Activated CD4-positive, alpha-beta T cell treated with anti-CD3 and anti-CD28 coated beads for 36 hours (primary cell): ENCODE results near the gene FOXF2. TPM values are rescaled to one million over a fixed set of nuclear protein-coding genes. Genes with fewer than 3 reads are reported as not detected.

Source experiments
- ATAC-seq: fragments of 200-7000 bp; cut with Tn5 transposase; one replicate; pipeline ENCODE4 v1.10.0; 2021; ENCODE audit warnings: mild to moderate bottlenecking, moderate library complexity
- CTCF ChIA-PET: fragments of 350-600 bp; sonication (Branson Sonifier 250); formaldehyde crosslinking; loops from one replicate; lab custom pipeline; 2021; ENCODE audit warnings: antibody characterized with exemption; lab: Charles Lee
- POLR2A ChIA-PET: fragments of 350-600 bp; sonication (Branson Sonifier 250); formaldehyde crosslinking; loops from one replicate; lab custom pipeline; 2021; ENCODE audit warnings: antibody characterized with exemption, inconsistent platforms; lab: Charles Lee
- DNase-seq: peaks from one replicate; pipeline ENCODE4 v3.0.0-alpha.2; 2020
- H3K27ac Mint-ChIP-seq: one replicate; pipeline ENCODE4 v1.8.0; 2021; ENCODE audit warnings: mixed read lengths
- H3K27me3 Mint-ChIP-seq: one replicate; pipeline ENCODE4 v1.8.0; 2021; ENCODE audit warnings: mixed read lengths
- H3K36me3 Mint-ChIP-seq: one replicate; pipeline ENCODE4 v1.8.0; 2021; ENCODE audit warnings: low read depth, mixed read lengths
- H3K4me1 Mint-ChIP-seq: one replicate; pipeline ENCODE4 v1.8.0; 2021; ENCODE audit warnings: mixed read lengths
- H3K4me3 Mint-ChIP-seq: one replicate; pipeline ENCODE4 v1.8.0; 2021; ENCODE audit warnings: mild to moderate bottlenecking, moderate library complexity, mixed read lengths
- H3K9me3 Mint-ChIP-seq: one replicate; pipeline ENCODE4 v1.8.0; 2021; ENCODE audit warnings: low read depth, mixed read lengths
- intact Hi-C, 2 experiments: fragments of 100-400 bp; cut with DNase I in 1 of 2; cut with micrococcal nuclease in 1 of 2; formaldehyde crosslinking; loops; one replicate each; pipeline versions ENCODE4 v1.14.2 to v1.15.1; 2022 to 2024; cut with DNase I, micrococcal nuclease
- total RNA-seq, 2 experiments: library from RNA; stranded (reverse); gene quantifications; one replicate each; pipeline ENCODE4 v1.2.3, GENCODE V29; 2021

The FOXF2 gene
- total RNA-seq, 2 experiments from 2014 or later: not detected

DNA sequence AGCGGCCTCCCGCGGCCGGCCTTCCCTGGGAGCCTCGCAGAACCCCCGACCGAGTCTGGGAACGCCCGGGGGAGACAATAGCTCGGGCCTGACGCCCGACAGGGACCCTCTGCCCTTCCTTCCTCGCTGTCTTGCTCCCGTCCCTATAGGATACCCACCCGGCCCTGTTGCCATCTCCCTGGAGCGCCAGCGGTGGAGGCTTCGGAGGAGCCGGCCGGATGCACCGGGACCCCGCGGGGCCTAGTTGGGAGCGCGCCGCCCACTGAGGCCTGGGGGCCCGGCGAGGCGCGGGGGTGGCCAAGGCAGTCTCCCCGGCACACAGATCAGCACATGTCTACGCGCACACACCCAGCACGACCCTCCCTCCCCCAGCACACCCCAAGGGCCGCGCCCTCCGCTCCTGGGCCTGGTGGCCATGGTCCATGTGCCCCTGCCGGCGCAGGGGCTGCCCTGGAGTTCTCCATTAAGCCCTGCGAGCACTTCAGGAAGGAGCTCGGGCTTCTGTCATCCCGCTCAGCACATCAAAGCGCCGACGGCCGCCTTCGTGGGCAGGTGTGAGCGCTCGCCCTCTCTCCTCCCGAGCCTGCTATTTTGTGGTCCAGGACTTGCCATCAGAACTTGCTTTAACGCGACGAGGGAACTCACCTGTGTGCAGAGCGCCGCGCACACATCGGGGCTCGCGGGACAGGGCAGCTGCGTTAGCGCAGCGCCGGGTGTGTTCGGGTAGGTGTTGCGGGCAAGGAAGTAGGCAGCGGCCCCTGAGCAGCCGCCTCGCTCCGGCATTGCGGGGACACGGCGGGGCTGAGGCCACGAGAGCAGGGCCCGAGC is 3.7 kb downstream of the FOXF2 start:
- ATAC-seq (no peak), DNase-seq (no peak)
- H3K36me3 Mint-ChIP-seq: no peaks in the 10 kb centered on the region
- CTCF ChIA-PET: interaction anchor here (0.7 to 1.0 kb wide), 2 partner anchors 131 to 800 kb away, joined by 3 to 4 read pairs; no protein-coding TSS in a partner anchor
- intact Hi-C loops: loop anchor here in 1 of 2 experiments (10.0 kb wide), 1 partner anchor 668 kb away; no protein-coding TSS in a partner anchor
- peaks cover 71% of the 10 kb centered on the region for H3K27me3 Mint-ChIP-seq
- H3K27ac Mint-ChIP-seq: no peak overlapping the region
- H3K9me3 Mint-ChIP-seq: no peaks in the 10 kb centered on the region
- no peak overlapping the region for H3K4me3 Mint-ChIP-seq
- POLR2A ChIA-PET: no interaction called here
- peaks cover 15% of the 10 kb centered on the region for H3K4me1 Mint-ChIP-seq

DNA sequence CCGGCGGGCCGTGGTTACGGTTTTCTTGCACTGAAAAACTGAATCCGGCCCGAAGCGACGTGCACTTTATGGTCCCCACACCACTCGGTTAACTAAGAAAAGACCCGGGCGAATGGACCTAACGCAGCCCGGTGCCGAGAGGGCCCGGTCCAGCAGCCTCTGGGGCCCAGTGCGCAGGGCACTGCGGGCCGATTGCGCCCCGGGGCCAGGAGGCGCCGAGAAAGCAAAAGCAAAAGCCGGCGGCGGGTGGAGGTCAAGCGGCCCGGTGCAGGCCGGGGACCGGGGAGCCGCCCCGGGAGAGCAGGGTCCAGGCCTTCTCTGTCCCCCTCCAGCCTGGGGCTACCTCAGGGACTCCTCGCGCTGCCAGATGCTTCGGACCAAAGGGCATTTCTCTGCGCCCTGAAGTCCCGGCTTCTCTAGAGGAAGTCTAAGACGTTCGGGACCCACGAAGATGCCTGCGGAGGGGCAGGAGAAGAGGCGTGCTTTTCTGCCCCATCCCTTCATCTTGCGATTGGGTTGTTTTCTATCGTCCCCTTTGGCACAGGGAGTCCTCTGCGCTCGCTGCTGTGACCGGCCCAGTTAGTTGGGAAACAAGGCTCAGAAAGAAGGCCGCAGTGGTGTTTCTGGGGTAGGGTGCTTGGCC is 4.4 kb downstream of the FOXF2 start:
- POLR2A ChIA-PET: no interaction called here
- Mint-ChIP-seq H3K36me3 (no peaks in the 10 kb centered on the region), H3K9me3 (no peaks in the 10 kb centered on the region), H3K4me3 (no peak overlapping the region), H3K4me1 (peaks cover 8% of the 10 kb centered on the region), H3K27ac (no peak overlapping the region), H3K27me3 (peaks cover 68% of the 10 kb centered on the region)
- DNase-seq: no peak
- intact Hi-C loops: loop anchor here (2.0 to 10.0 kb wide), 2 partner anchors 221 to 669 kb away; no protein-coding TSS in a partner anchor
- ATAC-seq: no peak
- CTCF ChIA-PET: interaction anchor here (1.6 kb wide), 1 partner anchor 799 kb away, joined by 4 read pairs; no protein-coding TSS in a partner anchor

DNA sequence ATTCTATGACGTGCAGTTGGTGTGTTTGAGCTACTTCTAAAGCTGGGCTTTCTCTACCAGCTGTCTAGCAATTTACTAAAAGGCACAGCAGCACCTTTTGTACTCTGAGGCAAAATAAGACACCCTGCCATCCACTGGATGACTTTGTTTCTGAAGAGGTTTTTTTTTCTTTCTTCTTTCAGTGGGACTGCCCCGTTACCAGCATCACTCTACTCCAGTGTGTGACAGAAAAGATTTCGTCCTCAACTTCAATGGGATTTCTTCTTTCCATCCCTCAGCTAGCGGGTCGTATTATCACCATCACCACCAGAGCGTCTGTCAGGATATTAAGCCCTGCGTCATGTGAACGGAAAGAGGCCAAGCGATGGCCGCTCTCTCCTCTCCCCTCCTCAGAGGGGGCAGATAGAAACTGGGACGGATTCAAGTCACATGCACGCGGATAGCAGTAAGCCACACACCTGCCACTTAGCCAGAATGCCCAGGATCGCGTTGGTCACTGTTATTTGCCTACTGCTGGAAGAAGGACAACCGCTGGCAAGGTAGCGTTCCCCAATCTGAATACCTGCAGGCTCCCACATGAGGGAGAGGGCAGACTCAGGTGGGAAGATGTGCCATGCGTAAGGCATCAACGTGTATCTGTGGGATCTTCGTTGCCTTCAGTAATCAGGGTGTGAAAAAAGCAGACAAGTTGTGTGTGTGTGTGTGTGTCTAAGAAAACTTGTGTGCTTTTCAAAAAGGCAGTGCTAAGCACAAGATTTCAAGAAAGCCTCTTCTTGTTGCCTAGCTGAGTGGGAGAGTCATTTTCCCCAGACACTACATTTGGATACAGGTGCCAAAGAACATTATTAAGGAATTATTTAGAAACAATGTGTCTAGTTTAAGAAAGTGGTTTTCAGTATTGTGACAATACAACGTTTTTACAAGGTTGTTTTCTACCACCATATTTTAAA is 5.4 kb downstream of the FOXF2 start:
- POLR2A ChIA-PET: no interaction called here
- no peak overlapping the region for H3K4me3 Mint-ChIP-seq
- no peak for ATAC-seq
- intact Hi-C loops: loop anchor here (2.0 to 10.0 kb wide), 4 partner anchors 220 to 1007 kb away; no protein-coding TSS in a partner anchor
- H3K27ac Mint-ChIP-seq: no peak overlapping the region
- H3K9me3 Mint-ChIP-seq: no peaks in the 10 kb centered on the region
- no peaks in the 10 kb centered on the region for H3K36me3 Mint-ChIP-seq
- CTCF ChIA-PET: interaction anchor here (0.5 to 2.1 kb wide), 8 partner anchors 14 to 802 kb away, joined by 3 to 7 read pairs (median 4); no protein-coding TSS in a partner anchor
- H3K27me3 Mint-ChIP-seq: peaks cover 68% of the 10 kb centered on the region
- H3K4me1 Mint-ChIP-seq: peaks cover 6% of the 10 kb centered on the region
- DNase-seq: no peak

DNA sequence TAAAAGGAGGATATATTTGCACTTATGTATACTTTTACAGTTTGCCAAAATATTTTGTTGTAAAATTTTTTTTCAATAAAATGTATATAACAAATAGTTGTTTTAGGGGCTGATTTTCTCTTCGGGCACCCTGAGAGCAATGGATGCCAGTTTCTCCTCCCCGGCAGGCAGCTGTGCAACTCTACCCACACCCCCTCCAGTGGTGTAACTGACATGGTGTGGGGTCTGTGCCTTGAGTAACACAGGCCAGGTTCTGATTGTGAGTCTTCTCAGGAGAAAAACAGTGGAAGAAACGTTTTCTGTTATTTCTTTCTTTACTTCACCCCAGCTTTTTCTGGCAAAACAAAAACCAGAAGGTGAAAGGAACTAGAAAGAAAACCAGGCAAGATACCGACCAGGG is 6.1 kb downstream of the FOXF2 start:
- DNase-seq: no peak
- CTCF ChIA-PET: interaction anchor here (0.6 to 2.8 kb wide), 7 partner anchors 9 to 802 kb away, joined by 3 to 22 read pairs (median 4); no protein-coding TSS in a partner anchor
- Mint-ChIP-seq H3K4me3 (no peak overlapping the region), H3K9me3 (no peaks in the 10 kb centered on the region), H3K4me1 (peaks cover 4% of the 10 kb centered on the region), H3K36me3 (no peaks in the 10 kb centered on the region), H3K27me3 (peaks cover 65% of the 10 kb centered on the region), H3K27ac (no peak overlapping the region)
- no peak for ATAC-seq
- intact Hi-C loops: loop anchor here (2.0 to 10.0 kb wide), 4 partner anchors 219 to 1008 kb away; no protein-coding TSS in a partner anchor
- POLR2A ChIA-PET: no interaction called here

DNA sequence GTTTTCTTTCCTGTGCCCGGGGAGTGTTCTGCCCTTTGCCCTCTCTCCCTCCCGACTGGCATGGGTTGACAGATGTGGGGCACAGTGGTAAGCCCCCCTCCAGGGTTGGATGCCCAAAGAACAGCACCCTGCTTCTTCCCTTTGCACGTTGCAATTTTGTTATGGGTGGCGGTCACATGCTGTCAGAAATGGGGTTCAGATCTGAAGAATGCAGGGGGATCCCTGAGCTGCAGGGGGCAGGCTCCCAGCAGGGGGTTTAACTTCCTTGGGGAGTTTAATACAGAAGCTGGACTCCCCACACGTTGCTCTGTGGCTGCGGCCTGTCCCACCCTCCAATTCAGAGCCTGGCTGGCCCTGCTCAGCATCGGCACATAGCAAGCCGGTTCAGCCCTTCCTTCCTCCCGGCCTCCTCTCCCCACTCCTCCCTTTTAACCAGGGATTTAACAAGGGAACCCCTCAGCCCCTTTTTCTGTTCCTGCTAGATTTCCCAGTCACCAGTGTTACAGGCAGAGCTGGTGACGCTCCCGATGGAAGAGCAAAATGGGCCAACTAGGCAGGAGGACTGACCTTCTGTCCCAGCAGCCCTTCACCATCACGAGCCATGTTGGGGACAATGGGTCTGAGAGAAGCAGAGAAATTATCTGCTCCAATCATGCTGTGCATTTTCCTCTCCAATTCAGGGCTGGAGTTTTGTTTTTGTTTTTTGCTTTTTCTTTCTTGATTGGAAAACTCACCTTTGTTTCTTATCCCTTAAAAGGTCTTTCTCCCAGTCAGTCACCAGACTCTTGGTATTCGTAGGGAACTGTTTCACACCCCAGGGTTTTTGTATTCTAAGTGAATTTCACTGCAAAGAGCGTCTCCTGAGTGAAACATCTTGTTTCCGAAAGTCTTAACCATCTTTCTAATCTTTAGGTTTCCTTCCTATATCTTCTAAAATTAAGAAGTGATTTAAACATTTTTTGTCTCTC is 6.8 kb downstream of the FOXF2 start:
- intact Hi-C loops: loop anchor here (2.0 to 10.0 kb wide), 5 partner anchors 41 to 1009 kb away; no protein-coding TSS in a partner anchor
- Mint-ChIP-seq H3K27me3 (peaks cover 61% of the 10 kb centered on the region), H3K9me3 (no peaks in the 10 kb centered on the region), H3K27ac (no peak overlapping the region), H3K36me3 (no peaks in the 10 kb centered on the region), H3K4me1 (peaks cover 4% of the 10 kb centered on the region), H3K4me3 (no peak overlapping the region)
- ATAC-seq (no peak), DNase-seq (no peak)
- ChIA-PET POLR2A (no interaction called here), CTCF (interaction anchor here (0.5 to 2.8 kb wide), 15 partner anchors 9 to 810 kb away, joined by 3 to 22 read pairs (median 4); no protein-coding TSS in a partner anchor)

DNA sequence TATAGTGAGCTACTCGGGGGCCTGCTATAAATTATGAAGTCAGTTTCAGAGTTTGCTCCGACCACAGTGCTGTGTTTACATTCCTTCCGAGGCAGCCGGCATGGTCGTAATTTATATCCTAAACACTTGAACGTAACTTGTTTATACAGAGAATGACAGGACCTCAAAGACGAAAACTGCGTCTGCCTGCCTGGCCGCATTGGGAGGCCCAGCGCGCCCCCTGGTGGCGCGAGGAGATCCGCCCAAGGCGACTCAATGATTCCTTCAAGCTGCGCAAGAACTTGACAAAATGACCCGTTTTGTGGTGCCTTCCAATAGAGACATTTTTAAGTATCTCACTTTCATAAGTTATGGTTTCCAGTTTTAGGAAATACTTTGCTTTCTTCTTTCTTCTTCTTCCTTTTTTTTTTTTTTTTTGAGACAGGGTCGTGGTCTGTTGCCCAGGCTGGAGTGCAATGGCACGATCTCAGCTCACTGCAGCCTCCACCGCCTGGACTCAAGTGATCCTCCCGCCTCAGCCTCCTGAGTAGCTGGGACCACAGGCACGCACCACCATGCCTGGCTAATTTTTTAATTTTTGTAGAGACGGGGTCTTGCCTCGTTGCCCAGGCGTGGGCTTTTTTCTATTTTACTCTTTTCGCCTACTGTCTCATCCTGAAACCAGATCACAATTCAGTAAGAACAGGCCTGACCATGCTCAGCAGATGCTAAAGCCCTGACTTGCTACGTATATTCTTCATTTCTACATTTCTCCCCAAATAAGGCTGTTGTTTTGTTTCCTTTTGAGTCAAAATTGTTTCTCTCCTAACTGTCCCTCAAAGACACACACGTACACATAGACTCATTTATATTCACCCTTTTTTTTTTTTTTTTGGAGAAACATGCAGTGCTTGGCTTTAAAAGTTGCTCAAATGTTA is 7.8 kb downstream of the FOXF2 start:
- Mint-ChIP-seq H3K27me3 (peaks cover 51% of the 10 kb centered on the region), H3K9me3 (no peaks in the 10 kb centered on the region), H3K36me3 (no peaks in the 10 kb centered on the region)

DNA sequence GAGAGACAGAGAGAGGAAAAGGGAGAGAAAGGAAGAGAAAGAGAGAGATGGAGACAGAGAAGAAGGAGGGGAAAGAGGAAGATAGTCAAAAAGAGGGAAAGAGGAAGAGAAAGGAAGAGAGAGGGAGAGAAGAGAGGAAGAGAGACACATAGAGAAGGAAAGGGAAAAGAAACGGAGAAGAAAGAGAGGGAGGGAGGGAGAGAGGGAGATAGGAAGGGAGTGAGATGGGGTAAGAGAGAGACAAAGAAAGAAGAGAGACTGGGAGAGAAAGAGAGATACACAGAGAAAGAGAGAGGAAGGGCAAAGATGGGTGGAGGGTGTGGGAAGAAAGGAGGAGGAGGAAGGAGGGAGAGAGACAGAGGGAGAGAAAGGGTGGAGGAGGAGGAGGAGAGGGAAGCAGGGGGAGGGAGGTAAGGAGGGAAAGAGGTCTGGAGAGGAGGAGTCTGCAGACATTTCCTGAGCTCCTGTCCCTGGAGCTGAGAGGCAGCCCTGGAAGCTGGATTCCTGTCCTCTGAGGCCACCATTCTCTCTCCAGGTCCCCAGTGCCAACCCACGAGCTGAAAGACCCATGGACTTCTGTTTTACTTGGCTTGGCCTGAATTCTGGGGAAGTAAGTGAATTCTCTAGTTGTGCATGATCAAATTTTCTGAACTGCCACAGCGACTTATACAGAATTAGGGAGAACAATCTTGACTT is 9.9 kb downstream of the FOXF2 start:
- intact Hi-C loops: loop anchor here (5.0 to 10.0 kb wide), 3 partner anchors 674 to 1012 kb away; no protein-coding TSS in a partner anchor
- POLR2A ChIA-PET: no interaction called here
- H3K27ac Mint-ChIP-seq: no peak overlapping the region
- no peaks in the 10 kb centered on the region for H3K36me3 Mint-ChIP-seq
- ATAC-seq: no peak
- H3K4me1 Mint-ChIP-seq: peaks cover 4% of the 10 kb centered on the region
- DNase-seq: no peak
- peaks cover 40% of the 10 kb centered on the region for H3K27me3 Mint-ChIP-seq
- CTCF ChIA-PET: interaction anchor here (0.6 to 0.7 kb wide), 2 partner anchors 153 to 557 kb away, joined by 3 read pairs; no protein-coding TSS in a partner anchor
- no peaks in the 10 kb centered on the region for H3K9me3 Mint-ChIP-seq
- H3K4me3 Mint-ChIP-seq: no peak overlapping the region

More for the DNA sequence above, 7.8 kb downstream of the FOXF2 start:
- peak; percentile 85 for DNase-seq
- Mint-ChIP-seq H3K4me3 (no peak overlapping the region), H3K4me1 (peaks cover 4% of the 10 kb centered on the region), H3K27ac (no peak overlapping the region)
- CTCF ChIA-PET: interaction anchor here (0.5 to 2.8 kb wide), 27 partner anchors 8 to 1049 kb away, joined by 3 to 22 read pairs (median 3); no protein-coding TSS in a partner anchor
- POLR2A ChIA-PET: no interaction called here
- ATAC-seq: peak; percentile 75
- intact Hi-C loops: loop anchor here (1.0 to 10.0 kb wide), 6 partner anchors 40 to 1010 kb away; no protein-coding TSS in a partner anchor

DNA sequence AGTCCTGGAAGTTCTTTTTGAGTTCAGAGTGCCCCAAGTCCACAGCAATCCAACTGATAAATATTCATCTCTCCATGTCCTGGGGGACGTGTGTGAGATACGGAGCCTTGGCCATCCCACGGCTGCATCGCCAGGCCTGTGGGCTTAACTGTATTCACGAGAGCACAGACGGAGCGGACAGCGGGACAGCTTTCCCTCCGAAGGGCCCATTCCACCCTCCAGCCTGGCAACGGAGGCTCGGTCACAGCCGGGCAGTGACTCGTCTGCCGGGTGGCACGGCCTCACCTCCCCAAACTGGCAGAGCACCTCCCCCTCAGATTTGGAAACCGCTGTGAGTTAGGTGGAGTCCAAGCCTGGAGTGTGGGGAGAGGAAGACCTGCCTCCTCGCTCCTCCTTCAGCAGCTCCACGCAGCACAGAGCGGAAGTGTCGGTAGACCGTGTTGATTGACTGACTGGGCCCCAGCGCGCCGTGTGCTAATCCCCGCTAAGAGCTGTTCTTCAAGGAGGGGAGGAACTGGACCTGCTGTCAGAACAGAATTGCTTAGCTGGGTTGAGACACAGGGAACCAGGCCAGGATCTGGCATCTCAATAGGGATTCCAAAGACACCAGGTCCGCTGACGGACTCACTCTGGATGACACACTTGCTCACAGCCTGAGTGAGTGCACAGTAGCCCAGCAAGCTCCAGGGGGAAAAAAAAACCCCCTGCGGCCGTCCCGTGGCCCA is 10.9 kb downstream of the FOXF2 start:
- H3K36me3 Mint-ChIP-seq: no peaks in the 10 kb centered on the region
- ATAC-seq (no peak), DNase-seq (no peak)
- no peak overlapping the region for H3K4me3 Mint-ChIP-seq
- no peak overlapping the region for H3K27ac Mint-ChIP-seq
- intact Hi-C loops: no loop called here
- POLR2A ChIA-PET: no interaction called here
- CTCF ChIA-PET: no interaction called here
- peaks cover 30% of the 10 kb centered on the region for H3K27me3 Mint-ChIP-seq
- no peaks in the 10 kb centered on the region for H3K9me3 Mint-ChIP-seq
- H3K4me1 Mint-ChIP-seq: peaks cover 4% of the 10 kb centered on the region
